ENCODE measurements around the gene TMEM18. TPM values are rescaled to one million over a fixed set of nuclear protein-coding genes. Genes with fewer than 3 reads are reported as not detected.

Gene TMEM18
- total RNA-seq, 2 experiments from 2014 or later = 22.4 to 25.1 TPM

DNA sequence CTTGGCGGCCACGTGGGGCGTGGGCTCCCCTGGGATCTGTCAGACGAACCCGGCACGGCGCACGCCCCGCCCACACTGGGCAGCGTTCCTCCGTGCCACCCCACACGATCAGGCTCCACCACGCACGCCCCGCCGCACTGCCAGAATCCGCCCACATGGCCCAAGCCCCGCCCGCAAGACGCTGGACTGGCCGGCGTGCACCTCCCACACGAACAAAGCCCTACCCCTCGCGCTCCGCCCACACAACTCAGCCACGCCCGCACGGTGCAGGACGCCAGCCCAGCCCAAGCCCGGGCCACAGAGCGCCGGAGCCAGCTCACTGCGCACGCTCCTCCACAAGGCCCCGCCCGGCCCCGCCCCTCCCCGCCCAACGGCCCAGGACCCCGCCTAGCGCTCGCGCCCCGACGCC lies 555 bp downstream of the TMEM18 start:
- H3K27me3 Mint-ChIP-seq (ENCODE audit: low read depth) = no peaks in the 10 kb centered on the region
- H3K4me3 Mint-ChIP-seq = peak overlapping the region; percentile 85
- no peak overlapping the region for H3K27ac Mint-ChIP-seq
- H3K9me3 Mint-ChIP-seq = no peaks in the 10 kb centered on the region
- peaks cover 15% of the 10 kb centered on the region for H3K36me3 Mint-ChIP-seq (ENCODE audit: low read depth)
- intact Hi-C loops (cut with micrococcal nuclease) = loop anchor here (1.0 to 10.0 kb wide), 6 partner anchors 181 to 486 kb away; partner anchors contain the start of genes ACP1, ALKAL2 and SH3YL1
- CTCF ChIA-PET = interaction anchor here (0.5 kb wide), 1 partner anchor 572 kb away, joined by 3 read pairs; no protein-coding TSS in a partner anchor
- peaks cover 44% of the 10 kb centered on the region for H3K4me1 Mint-ChIP-seq (ENCODE audit: low read depth)
- peak; percentile 95 for DNase-seq

- peak overlapping the region; percentile 85 for H3K4me3 Mint-ChIP-seq
- intact Hi-C loops (cut with micrococcal nuclease) = loop anchor here (2.0 to 10.0 kb wide), 5 partner anchors 181 to 487 kb away; partner anchors contain the start of gene ALKAL2
- peak overlapping the region; percentile 56 for H3K27ac Mint-ChIP-seq
- peaks cover 44% of the 10 kb centered on the region for H3K4me1 Mint-ChIP-seq (ENCODE audit: low read depth)
- no peaks in the 10 kb centered on the region for H3K9me3 Mint-ChIP-seq
- peak; percentile 37 for DNase-seq
- CTCF ChIA-PET = interaction anchor here (3.2 kb wide), 1 partner anchor 14 kb away, joined by 6 read pairs; no protein-coding TSS in a partner anchor
- H3K27me3 Mint-ChIP-seq (ENCODE audit: low read depth) = no peaks in the 10 kb centered on the region
- H3K36me3 Mint-ChIP-seq (ENCODE audit: low read depth) = peaks cover 11% of the 10 kb centered on the region
Observed at GRCh38 chr2:675982-676646, 1.1 kb downstream of the TMEM18 start.

GRCh38 chr2:675460-675859 lies 1.7 kb downstream of the TMEM18 start:
- Mint-ChIP-seq H3K9me3 (no peaks in the 10 kb centered on the region), H3K36me3 (ENCODE audit: low read depth) (peaks cover 15% of the 10 kb centered on the region), H3K4me1 (ENCODE audit: low read depth) (peaks cover 44% of the 10 kb centered on the region), H3K4me3 (peak overlapping the region; percentile 14), H3K27ac (no peak overlapping the region), H3K27me3 (ENCODE audit: low read depth) (no peaks in the 10 kb centered on the region)
- intact Hi-C loops (cut with micrococcal nuclease) = loop anchor here (5.0 to 10.0 kb wide), 3 partner anchors 182 to 459 kb away; partner anchors contain the start of gene ALKAL2
- DNase-seq = no peak
- CTCF ChIA-PET = interaction anchor here (3.2 kb wide), 1 partner anchor 13 kb away, joined by 6 read pairs; no protein-coding TSS in a partner anchor

DNA sequence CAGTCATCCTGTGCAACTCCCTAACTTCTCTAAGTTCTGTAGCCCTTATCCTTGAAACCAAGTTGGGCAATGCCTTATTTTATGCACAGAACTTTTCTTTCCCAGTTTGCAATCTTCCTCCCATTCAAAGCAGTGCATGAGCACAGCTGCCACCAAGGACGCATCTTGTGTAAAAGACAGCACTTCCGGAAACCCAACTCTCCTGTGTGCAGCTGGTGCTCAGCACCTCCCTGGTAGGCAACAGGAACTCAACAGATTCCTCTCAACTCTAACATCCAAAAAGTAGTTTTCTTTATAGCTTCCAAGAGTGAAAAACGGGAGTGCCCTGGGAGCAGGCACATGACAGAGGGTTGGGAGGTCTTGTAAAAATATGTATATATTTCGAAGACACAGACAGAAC lies 2.2 kb downstream of the TMEM18 start:
- intact Hi-C loops (cut with micrococcal nuclease) = loop anchor here (5.0 to 10.0 kb wide), 3 partner anchors 182 to 460 kb away; partner anchors contain the start of gene ALKAL2
- H3K9me3 Mint-ChIP-seq = no peaks in the 10 kb centered on the region
- H3K27ac Mint-ChIP-seq = no peak overlapping the region
- CTCF ChIA-PET = interaction anchor here (1.1 to 3.2 kb wide), 2 partner anchors 12 to 39 kb away, joined by 3 to 6 read pairs; no protein-coding TSS in a partner anchor
- H3K36me3 Mint-ChIP-seq (ENCODE audit: low read depth) = peaks cover 16% of the 10 kb centered on the region
- H3K4me3 Mint-ChIP-seq = no peak overlapping the region
- DNase-seq = no peak
- H3K27me3 Mint-ChIP-seq (ENCODE audit: low read depth) = no peaks in the 10 kb centered on the region
- H3K4me1 Mint-ChIP-seq (ENCODE audit: low read depth) = peaks cover 44% of the 10 kb centered on the region

DNA sequence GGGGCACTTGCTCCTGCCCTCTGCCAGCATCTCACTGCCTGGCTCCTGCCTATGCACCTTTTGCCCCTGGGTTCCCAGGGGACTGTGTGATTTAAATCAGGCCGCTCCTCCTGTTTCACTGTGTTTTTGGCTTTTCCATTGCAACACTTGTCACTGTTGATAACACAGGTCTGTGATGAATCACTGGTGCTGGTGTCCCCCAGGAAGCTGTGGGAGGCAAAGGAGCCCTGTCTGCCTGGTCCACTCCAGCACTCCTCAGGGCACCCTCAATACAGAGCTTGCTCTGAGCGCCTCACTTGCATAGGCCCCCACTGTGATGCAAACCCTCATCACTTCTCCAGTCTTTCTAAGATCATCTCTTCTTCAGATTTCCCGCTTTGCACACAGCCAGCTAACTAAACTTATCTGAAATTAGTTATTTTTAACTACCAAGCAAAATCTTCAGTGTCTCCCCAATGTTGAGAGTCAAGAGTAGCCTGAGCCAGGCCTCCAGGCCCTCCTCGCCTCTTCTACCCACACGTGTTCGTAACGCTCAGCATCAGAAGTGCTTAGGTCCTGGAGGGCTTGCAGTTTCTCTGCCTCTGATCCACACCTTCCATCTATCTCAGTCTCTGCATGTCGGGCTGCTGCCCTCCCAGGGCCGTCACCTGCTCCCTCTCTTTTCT lies 2.8 kb downstream of the TMEM18 start:
- H3K4me1 Mint-ChIP-seq (ENCODE audit: low read depth) = peaks cover 44% of the 10 kb centered on the region
- intact Hi-C loops (cut with micrococcal nuclease) = loop anchor here (10.0 kb wide), 1 partner anchor 460 kb away; no protein-coding TSS in a partner anchor
- H3K27me3 Mint-ChIP-seq (ENCODE audit: low read depth) = no peaks in the 10 kb centered on the region
- DNase-seq = no peak
- no peak overlapping the region for H3K4me3 Mint-ChIP-seq
- no peaks in the 10 kb centered on the region for H3K9me3 Mint-ChIP-seq
- H3K27ac Mint-ChIP-seq = peak overlapping the region; percentile 24
- CTCF ChIA-PET = interaction anchor here (1.1 to 3.2 kb wide), 2 partner anchors 12 to 38 kb away, joined by 3 to 6 read pairs; no protein-coding TSS in a partner anchor
- peaks cover 21% of the 10 kb centered on the region for H3K36me3 Mint-ChIP-seq (ENCODE audit: low read depth)

DNA sequence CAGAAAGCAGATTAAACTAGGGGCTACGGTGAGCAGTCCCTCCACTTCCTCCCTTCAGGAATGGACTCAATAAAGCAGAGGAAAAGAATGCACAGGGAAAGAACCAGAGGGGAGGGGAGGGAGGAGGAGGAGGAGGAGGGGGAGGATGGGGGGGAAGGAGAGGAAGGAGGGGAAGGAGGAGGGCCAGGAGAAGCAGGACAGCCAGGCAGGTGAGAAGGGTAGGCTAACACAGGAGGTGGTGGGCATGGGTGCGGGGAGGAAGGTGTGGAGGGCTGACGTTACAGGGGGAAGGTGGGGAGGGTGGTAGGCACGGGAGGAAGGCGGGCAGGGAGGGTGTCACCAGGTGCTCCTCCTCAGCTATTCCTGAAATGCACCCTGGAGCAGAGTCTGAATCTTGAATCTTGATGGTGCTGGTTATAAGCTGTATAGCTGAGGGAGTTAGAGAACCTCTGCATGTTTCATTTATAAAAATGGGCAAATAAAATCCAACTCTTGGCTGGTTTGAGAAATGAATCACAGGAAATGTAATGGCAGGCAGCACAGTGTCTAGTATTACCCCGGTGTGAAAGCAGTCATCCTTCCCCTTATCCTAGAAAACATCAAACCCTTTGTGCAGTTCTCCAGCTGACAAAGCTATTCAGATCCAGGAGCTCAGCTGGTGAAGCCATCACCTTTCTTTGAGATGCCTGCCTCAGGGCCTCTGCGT lies 3.4 kb downstream of the TMEM18 start:
- CTCF ChIA-PET = interaction anchor here (1.1 to 3.2 kb wide), 2 partner anchors 11 to 37 kb away, joined by 3 to 6 read pairs; no protein-coding TSS in a partner anchor
- no peaks in the 10 kb centered on the region for H3K9me3 Mint-ChIP-seq
- H3K27ac Mint-ChIP-seq = peak overlapping the region; percentile 24
- no peak overlapping the region for H3K4me3 Mint-ChIP-seq
- H3K27me3 Mint-ChIP-seq (ENCODE audit: low read depth) = no peaks in the 10 kb centered on the region
- H3K4me1 Mint-ChIP-seq (ENCODE audit: low read depth) = peaks cover 41% of the 10 kb centered on the region
- intact Hi-C loops (cut with micrococcal nuclease) = loop anchor here (10.0 kb wide), 1 partner anchor 461 kb away; no protein-coding TSS in a partner anchor
- no peak for DNase-seq
- H3K36me3 Mint-ChIP-seq (ENCODE audit: low read depth) = peaks cover 23% of the 10 kb centered on the region

GRCh38 chr2:673016-673415 lies 4.2 kb downstream of the TMEM18 start:
- H3K27ac Mint-ChIP-seq = no peak overlapping the region
- DNase-seq = no peak
- H3K4me3 Mint-ChIP-seq = no peak overlapping the region
- intact Hi-C loops (cut with micrococcal nuclease) = loop anchor here (10.0 kb wide), 1 partner anchor 462 kb away; no protein-coding TSS in a partner anchor
- H3K27me3 Mint-ChIP-seq (ENCODE audit: low read depth) = no peaks in the 10 kb centered on the region
- peaks cover 40% of the 10 kb centered on the region for H3K4me1 Mint-ChIP-seq (ENCODE audit: low read depth)
- peaks cover 29% of the 10 kb centered on the region for H3K36me3 Mint-ChIP-seq (ENCODE audit: low read depth)
- no peaks in the 10 kb centered on the region for H3K9me3 Mint-ChIP-seq
- CTCF ChIA-PET = interaction anchor here (3.2 kb wide), 1 partner anchor 10 kb away, joined by 6 read pairs; no protein-coding TSS in a partner anchor

GRCh38 chr2:672606-672905 lies 4.7 kb downstream of the TMEM18 start:
- Mint-ChIP-seq H3K4me1 (ENCODE audit: low read depth) (peaks cover 45% of the 10 kb centered on the region), H3K27me3 (ENCODE audit: low read depth) (no peaks in the 10 kb centered on the region), H3K27ac (no peak overlapping the region), H3K36me3 (ENCODE audit: low read depth) (peaks cover 34% of the 10 kb centered on the region), H3K4me3 (no peak overlapping the region), H3K9me3 (peaks cover 3% of the 10 kb centered on the region)
- CTCF ChIA-PET = interaction anchor here (3.2 kb wide), 1 partner anchor 10 kb away, joined by 6 read pairs; no protein-coding TSS in a partner anchor
- no peak for DNase-seq
- intact Hi-C loops (cut with micrococcal nuclease) = loop anchor here (10.0 kb wide), 1 partner anchor 462 kb away; no protein-coding TSS in a partner anchor

DNA sequence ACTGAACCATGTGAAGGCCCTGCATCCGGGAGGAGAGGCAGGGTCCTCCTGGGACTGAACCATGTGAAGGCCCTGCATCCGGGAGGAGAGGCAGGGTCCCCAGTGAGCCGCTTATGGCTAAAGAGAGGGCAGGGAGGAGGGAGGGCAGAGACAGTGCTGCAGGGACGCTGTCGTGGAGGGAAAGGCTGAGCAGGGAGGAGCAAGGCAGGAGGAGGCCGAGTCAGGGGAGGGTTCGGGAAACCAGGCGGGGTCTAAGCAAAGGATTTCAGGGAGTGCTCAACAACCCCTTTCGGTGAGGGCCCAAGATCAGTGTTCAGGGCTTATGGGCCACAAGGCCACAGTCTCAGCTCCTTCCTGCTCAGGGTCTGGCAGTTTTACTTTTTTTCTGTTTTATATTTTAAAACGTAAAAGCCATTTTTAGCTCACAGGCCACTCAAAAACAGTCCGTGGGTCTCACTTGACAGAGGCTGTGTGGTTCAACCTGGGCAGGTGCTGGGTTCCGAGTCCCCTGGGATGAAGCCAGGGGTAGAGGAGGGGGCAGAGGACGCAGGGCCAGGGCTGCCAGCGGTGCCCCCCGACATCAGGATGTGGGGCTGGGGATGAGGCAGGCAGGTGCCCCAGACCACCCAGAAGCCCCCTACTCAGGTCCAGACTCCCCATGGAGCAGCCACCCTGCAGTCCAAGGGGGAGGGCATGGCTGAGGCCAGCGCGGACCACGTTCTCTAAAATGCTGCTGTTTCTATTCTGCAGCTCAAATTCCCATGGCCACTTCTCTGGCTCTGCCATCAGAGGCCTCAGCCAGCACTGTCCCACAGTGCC lies 5.2 kb downstream of the TMEM18 start:
- DNase-seq = no peak
- Mint-ChIP-seq H3K36me3 (ENCODE audit: low read depth) (peaks cover 37% of the 10 kb centered on the region), H3K27ac (no peak overlapping the region), H3K4me3 (no peak overlapping the region), H3K27me3 (ENCODE audit: low read depth) (no peaks in the 10 kb centered on the region), H3K9me3 (peaks cover 4% of the 10 kb centered on the region), H3K4me1 (ENCODE audit: low read depth) (peaks cover 48% of the 10 kb centered on the region)
- CTCF ChIA-PET = no interaction called here
- intact Hi-C loops (cut with micrococcal nuclease) = loop anchor here (10.0 kb wide), 1 partner anchor 463 kb away; no protein-coding TSS in a partner anchor

GRCh38 chr2:671072-671471 lies 6.1 kb downstream of the TMEM18 start:
- no peak overlapping the region for H3K4me3 Mint-ChIP-seq

DNA sequence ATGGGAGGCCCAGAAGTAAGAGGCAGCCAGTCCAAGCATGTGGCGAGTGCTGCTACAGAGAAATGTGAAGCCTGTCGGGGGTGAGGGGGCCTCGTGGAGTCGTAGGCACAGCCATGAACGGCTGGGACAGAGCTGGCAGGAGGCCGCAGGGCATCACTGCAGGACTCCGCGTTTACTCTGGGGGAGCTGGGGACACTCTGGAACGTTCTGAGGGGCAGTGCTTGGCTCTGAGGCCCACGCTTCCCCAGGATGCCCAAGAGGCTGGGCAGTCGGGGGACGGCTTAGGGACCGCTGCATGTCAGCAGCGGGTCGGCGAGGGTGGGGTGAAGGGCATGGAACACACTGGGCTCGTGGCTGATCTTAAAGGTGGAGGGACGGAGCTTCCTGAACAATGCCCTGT lies 6.6 kb downstream of the TMEM18 start:
- intact Hi-C loops (cut with micrococcal nuclease) = loop anchor here (10.0 kb wide), 1 partner anchor 464 kb away; no protein-coding TSS in a partner anchor
- peaks cover 37% of the 10 kb centered on the region for H3K4me1 Mint-ChIP-seq (ENCODE audit: low read depth)
- H3K9me3 Mint-ChIP-seq = peaks cover 10% of the 10 kb centered on the region
- CTCF ChIA-PET = no interaction called here
- H3K36me3 Mint-ChIP-seq (ENCODE audit: low read depth) = peaks cover 46% of the 10 kb centered on the region
- H3K4me3 Mint-ChIP-seq = no peak overlapping the region
- no peak for DNase-seq
- no peak overlapping the region for H3K27ac Mint-ChIP-seq
- H3K27me3 Mint-ChIP-seq (ENCODE audit: low read depth) = no peaks in the 10 kb centered on the region

More at GRCh38 chr2:671072-671471, 6.1 kb downstream of the TMEM18 start:
- CTCF ChIA-PET = no interaction called here
- H3K9me3 Mint-ChIP-seq = peaks cover 6% of the 10 kb centered on the region
- DNase-seq = no peak
- intact Hi-C loops (cut with micrococcal nuclease) = loop anchor here (10.0 kb wide), 1 partner anchor 464 kb away; no protein-coding TSS in a partner anchor
- no peaks in the 10 kb centered on the region for H3K27me3 Mint-ChIP-seq (ENCODE audit: low read depth)
- peaks cover 41% of the 10 kb centered on the region for H3K4me1 Mint-ChIP-seq (ENCODE audit: low read depth)
- H3K36me3 Mint-ChIP-seq (ENCODE audit: low read depth) = peaks cover 43% of the 10 kb centered on the region
- H3K27ac Mint-ChIP-seq = no peak overlapping the region

All from activated naive CD4-positive, alpha-beta T cell treated with anti-CD3 and anti-CD28 coated beads for 36 hours (primary cell).